ENCODE results near the gene SETD7. TPM values are rescaled to one million over a fixed set of nuclear protein-coding genes. Genes with fewer than 3 reads are reported as not detected.

Gene SETD7
- total and polyA plus RNA-seq, 2 donors (not counting 1 experiment from before 2014, with no cell fraction given): 5.1 to 13.0 TPM

- intact Hi-C loops (cut with micrococcal nuclease): loop anchor here (1.0 to 5.0 kb wide), 7 partner anchors 37 to 1069 kb away; partner anchors contain the start of genes ELMOD2, NAA15, SCOC and SETD7
- Mint-ChIP-seq H3K27me3 (no peaks in the 10 kb centered on the region), H3K27ac (peak overlapping the region; percentile 99), H3K9me3 (ENCODE audit: insufficient read depth) (no peaks in the 10 kb centered on the region), H3K4me3 (peak overlapping the region; percentile 96), H3K4me1 (peaks cover 46% of the 10 kb centered on the region)
- Histone ChIP-seq H3K79me2 (ENCODE audit: control insufficient read depth, insufficient read depth, low read length) (peaks cover 58% of the 10 kb centered on the region), H2AFZ (ENCODE audit: insufficient read depth, low read depth, low read length, poor library complexity, severe bottlenecking) (peak overlapping the region; percentile 80), H3K9ac (ENCODE audit: low read length) (peak overlapping the region; percentile 93), H3K4me3 (ENCODE audit: control extremely low read depth in 1 of 5, extremely low read depth in 1 of 5, insufficient read depth in 1 of 5, low read depth in 2 of 5, low read length in 4 of 5) (peak overlapping the region; percentile 64 to 99 (median 85)), H4K20me1 (ENCODE audit: control insufficient read depth, insufficient read depth, low read length, poor library complexity, severe bottlenecking) (peaks cover 17% of the 10 kb centered on the region), H3K27me3 (replicated peaks in 1 of 4; ENCODE audit: control extremely low read depth in 1 of 4, control insufficient read depth in 3 of 4, insufficient read depth in 4 of 4, low read length in 3 of 4) (no peaks in the 10 kb centered on the region), H3K36me3 (replicated peaks in 1 of 2; ENCODE audit: control extremely low read depth in 1 of 2, control insufficient read depth in 1 of 2, extremely low read depth in 1 of 2, insufficient read depth in 2 of 2, low read length in 1 of 2) (peaks cover 0 to 1% of the 10 kb centered on the region in 2 experiments), H3K9me3 (ENCODE audit: control extremely low read depth in 1 of 3, control insufficient read depth in 2 of 3, insufficient read depth in 1 of 3, low read length in 2 of 3) (no peaks in the 10 kb centered on the region), H3K4me2 (replicated peaks; ENCODE audit: low read depth, low read length, poor library complexity, severe bottlenecking) (peak overlapping the region; percentile 83), H3K4me1 (ENCODE audit: control insufficient read depth in 2 of 2, insufficient read depth in 2 of 2, low read length in 2 of 2) (peaks cover 28 to 31% of the 10 kb centered on the region in 2 donors), H3K27ac (ENCODE audit: low read length in 2 of 2) (peak overlapping the region; percentile 97 to 98)
- peak; percentile 32 for ATAC-seq (ENCODE audit: low read depth)
- DNase-seq: no peak
- POLR2A ChIA-PET: interaction anchor here (0.8 to 2.3 kb wide), 8 partner anchors 17 to 438 kb away, joined by 3 to 16 read pairs (median 4); partner anchors contain the start of genes ELF2, NOCT and SETD7
- TF ChIP-seq EZH2 (IDR thresholded peaks at IDR 0.05; ENCODE audit: borderline replicate concordance, insufficient read depth, low read depth, low read length, poor library complexity, severe bottlenecking) (no peak), CTCF (IDR thresholded peaks at IDR 0.05) (peak; percentile 73)
- CTCF ChIA-PET: interaction anchor here (0.7 to 1.8 kb wide), 9 partner anchors 14 to 371 kb away, joined by 3 to 5 read pairs (median 4); no protein-coding TSS in a partner anchor
- WGBS (ENCODE audit: insufficient coverage): under 1% methylated on average over 12 of the region's 15 CpGs
Measured at GRCh38 chr4:139453041-139453370, 103.0 kb downstream of the SETD7 start.

GRCh38 chr4:139451997-139452396, 104.0 kb downstream of the SETD7 start:
- POLR2A ChIA-PET: interaction anchor here (0.6 to 1.2 kb wide), 2 partner anchors 143 to 156 kb away, joined by 3 to 4 read pairs; no protein-coding TSS in a partner anchor
- Histone ChIP-seq H3K9ac (ENCODE audit: low read length) (no peak overlapping the region), H2AFZ (ENCODE audit: insufficient read depth, low read depth, low read length, poor library complexity, severe bottlenecking) (no peak overlapping the region), H3K36me3 (replicated peaks in 1 of 2; ENCODE audit: control extremely low read depth in 1 of 2, control insufficient read depth in 1 of 2, extremely low read depth in 1 of 2, insufficient read depth in 2 of 2, low read length in 1 of 2) (peaks cover 0 to 1% of the 10 kb centered on the region in 2 experiments), H3K27ac (ENCODE audit: low read length in 2 of 2) (peak overlapping the region in 1 of 2 donors; percentile 97), H3K4me2 (replicated peaks; ENCODE audit: low read depth, low read length, poor library complexity, severe bottlenecking) (peak overlapping the region; percentile 83), H3K27me3 (replicated peaks in 1 of 4; ENCODE audit: control extremely low read depth in 1 of 4, control insufficient read depth in 3 of 4, insufficient read depth in 4 of 4, low read length in 3 of 4) (no peaks in the 10 kb centered on the region), H3K4me1 (ENCODE audit: control insufficient read depth in 2 of 2, insufficient read depth in 2 of 2, low read length in 2 of 2) (peaks cover 28% of the 10 kb centered on the region in 2 donors), H3K9me3 (ENCODE audit: control extremely low read depth in 1 of 3, control insufficient read depth in 2 of 3, insufficient read depth in 1 of 3, low read length in 2 of 3) (no peaks in the 10 kb centered on the region), H3K79me2 (ENCODE audit: control insufficient read depth, insufficient read depth, low read length) (peaks cover 50% of the 10 kb centered on the region), H4K20me1 (ENCODE audit: control insufficient read depth, insufficient read depth, low read length, poor library complexity, severe bottlenecking) (peaks cover 13% of the 10 kb centered on the region), H3K4me3 (ENCODE audit: control extremely low read depth in 1 of 5, extremely low read depth in 1 of 5, insufficient read depth in 1 of 5, low read depth in 2 of 5, low read length in 4 of 5) (no peak overlapping the region)
- CTCF ChIA-PET: interaction anchor here (1.1 to 1.8 kb wide), 2 partner anchors 13 to 106 kb away, joined by 3 to 4 read pairs; no protein-coding TSS in a partner anchor
- H3K4me3 Mint-ChIP-seq: peak overlapping the region; percentile 16
- peaks cover 40% of the 10 kb centered on the region for H3K4me1 Mint-ChIP-seq
- intact Hi-C loops (cut with micrococcal nuclease): loop anchor here (5.0 kb wide), 2 partner anchors 920 to 1070 kb away; partner anchors contain the start of genes ELMOD2 and SCOC
- no peaks in the 10 kb centered on the region for H3K27me3 Mint-ChIP-seq
- no peaks in the 10 kb centered on the region for H3K9me3 Mint-ChIP-seq (ENCODE audit: insufficient read depth)
- no CpG with 5 or more reads among the region's 1 CpG for WGBS (ENCODE audit: insufficient coverage)
- no peak for ATAC-seq (ENCODE audit: low read depth)
- DNase-seq: no peak
- H3K27ac Mint-ChIP-seq: peak overlapping the region; percentile 53
- no peak for TF ChIP-seq CTCF (IDR thresholded peaks at IDR 0.05)
- no peak for TF ChIP-seq EZH2 (IDR thresholded peaks at IDR 0.05; ENCODE audit: borderline replicate concordance, insufficient read depth, low read depth, low read length, poor library complexity, severe bottlenecking)

Data from B cell (primary cell).